Measurements from ENCODE around the gene RARRES2.

RARRES2 gene

DNA sequence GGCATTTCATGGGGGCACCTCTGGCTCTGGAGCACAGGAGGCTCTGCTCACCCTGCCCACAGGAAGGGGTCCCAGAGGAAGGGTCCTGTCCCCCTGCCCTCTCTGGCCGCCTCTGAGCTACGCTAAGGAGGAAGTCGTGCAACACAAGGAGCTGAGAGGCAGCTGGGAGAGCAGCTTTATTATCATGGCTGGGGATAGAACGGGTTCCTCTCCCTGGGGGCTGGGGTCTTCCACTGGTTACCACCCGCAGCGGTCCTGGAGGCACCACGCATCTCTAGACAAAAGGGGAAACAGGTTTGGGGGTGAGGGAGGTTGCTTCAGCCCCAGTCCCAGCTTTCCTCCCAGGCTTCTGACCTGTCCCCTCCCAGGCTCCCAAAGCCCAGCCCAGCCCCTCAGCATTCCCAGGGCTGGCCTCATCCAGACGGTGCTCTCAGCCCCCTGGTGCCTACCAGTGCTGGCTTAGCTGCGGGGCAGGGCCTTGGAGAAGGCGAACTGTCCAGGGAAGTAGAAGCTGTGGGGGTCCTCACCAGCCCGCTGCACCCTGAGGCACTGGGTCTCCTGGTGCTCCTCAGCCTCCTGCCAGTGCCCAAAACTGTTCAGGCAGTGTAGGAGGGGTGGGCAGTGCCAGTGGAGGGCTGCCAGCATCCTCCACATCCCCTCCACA, 3.1 kb downstream of the RARRES2 start:
- H3K9me3 Mint-ChIP-seq: no peaks in the 10 kb centered on the region
- peaks cover 2% of the 10 kb centered on the region for H3K36me3 Mint-ChIP-seq
- H3K27me3 Mint-ChIP-seq: peaks cover 13% of the 10 kb centered on the region
- no peak overlapping the region for H3K27ac Mint-ChIP-seq
- H3K4me3 Mint-ChIP-seq: no peak overlapping the region
- peaks cover 13% of the 10 kb centered on the region for H3K4me1 Mint-ChIP-seq

DNA sequence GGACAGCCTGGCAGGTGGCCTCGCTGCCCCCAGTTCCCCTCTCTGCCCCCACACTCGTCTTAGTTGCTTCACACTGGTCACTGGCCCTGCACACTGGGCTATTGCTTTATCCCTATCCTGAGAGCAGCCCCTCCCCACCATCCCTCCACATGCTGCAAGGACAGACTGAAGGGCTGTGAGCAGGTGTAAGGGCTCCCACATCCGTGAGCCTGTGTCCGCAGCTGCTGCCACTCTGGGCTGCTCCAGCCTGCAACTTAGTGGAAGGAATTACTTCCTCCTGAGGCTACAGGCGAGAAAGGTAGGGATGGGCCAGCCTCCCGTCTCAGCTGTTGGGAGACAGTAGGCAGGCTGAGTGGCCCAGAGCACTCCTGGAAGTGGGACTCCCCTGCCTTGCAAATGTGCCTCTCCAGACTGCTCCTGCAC, 3.8 kb downstream of the RARRES2 start:
- H3K36me3 Mint-ChIP-seq: peaks cover 2% of the 10 kb centered on the region
- H3K9me3 Mint-ChIP-seq: no peaks in the 10 kb centered on the region
- no peak overlapping the region for H3K27ac Mint-ChIP-seq
- H3K27me3 Mint-ChIP-seq: peaks cover 13% of the 10 kb centered on the region
- no peak overlapping the region for H3K4me3 Mint-ChIP-seq
- H3K4me1 Mint-ChIP-seq: peaks cover 13% of the 10 kb centered on the region

DNA sequence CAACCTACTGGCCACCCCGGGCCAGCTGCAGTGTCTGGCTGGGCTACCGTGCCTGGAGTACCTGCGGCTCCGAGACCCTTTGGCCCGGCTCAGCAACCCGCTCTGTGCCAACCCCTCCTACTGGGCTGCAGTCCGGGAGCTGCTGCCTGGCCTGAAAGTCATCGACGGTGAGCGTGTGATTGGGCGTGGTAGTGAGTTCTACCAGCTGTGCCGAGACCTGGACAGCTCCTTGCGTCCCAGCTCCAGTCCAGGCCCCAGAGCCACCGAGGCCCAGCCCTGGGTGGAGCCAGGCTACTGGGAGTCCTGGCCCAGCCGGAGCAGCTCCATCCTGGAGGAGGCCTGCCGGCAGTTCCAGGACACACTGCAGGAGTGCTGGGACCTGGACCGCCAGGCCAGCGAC, 4.2 kb downstream of the RARRES2 start:
- peaks cover 2% of the 10 kb centered on the region for H3K36me3 Mint-ChIP-seq
- no peaks in the 10 kb centered on the region for H3K9me3 Mint-ChIP-seq
- no peak overlapping the region for H3K4me3 Mint-ChIP-seq

DNA sequence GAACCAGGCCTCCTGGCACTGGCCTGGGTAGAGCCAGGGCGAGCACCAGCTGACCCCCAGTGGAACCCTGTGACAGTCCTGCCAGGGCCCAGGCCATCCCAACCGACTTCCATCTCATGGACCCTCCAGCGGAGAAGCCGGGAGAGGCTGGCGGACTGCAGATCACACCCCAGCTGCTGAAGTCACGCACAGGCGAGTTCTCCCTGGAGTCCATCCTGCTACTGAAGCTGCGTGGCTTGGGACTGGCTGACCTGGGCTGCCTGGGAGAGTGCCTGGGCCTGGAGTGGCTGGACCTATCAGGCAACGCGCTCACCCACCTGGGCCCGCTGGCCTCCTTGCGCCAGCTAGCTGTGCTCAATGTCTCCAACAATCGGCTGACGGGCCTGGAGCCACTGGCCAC, 4.7 kb downstream of the RARRES2 start:
- no peaks in the 10 kb centered on the region for H3K9me3 Mint-ChIP-seq
- H3K27me3 Mint-ChIP-seq: peaks cover 6% of the 10 kb centered on the region
- H3K27ac Mint-ChIP-seq: no peak overlapping the region
- peaks cover 2% of the 10 kb centered on the region for H3K36me3 Mint-ChIP-seq
- H3K4me3 Mint-ChIP-seq: no peak overlapping the region
- peaks cover 9% of the 10 kb centered on the region for H3K4me1 Mint-ChIP-seq

More for the DNA sequence above, 4.2 kb downstream of the RARRES2 start:
- Mint-ChIP-seq H3K4me1 (peaks cover 12% of the 10 kb centered on the region), H3K27ac (no peak overlapping the region), H3K27me3 (peaks cover 10% of the 10 kb centered on the region)

DNA sequence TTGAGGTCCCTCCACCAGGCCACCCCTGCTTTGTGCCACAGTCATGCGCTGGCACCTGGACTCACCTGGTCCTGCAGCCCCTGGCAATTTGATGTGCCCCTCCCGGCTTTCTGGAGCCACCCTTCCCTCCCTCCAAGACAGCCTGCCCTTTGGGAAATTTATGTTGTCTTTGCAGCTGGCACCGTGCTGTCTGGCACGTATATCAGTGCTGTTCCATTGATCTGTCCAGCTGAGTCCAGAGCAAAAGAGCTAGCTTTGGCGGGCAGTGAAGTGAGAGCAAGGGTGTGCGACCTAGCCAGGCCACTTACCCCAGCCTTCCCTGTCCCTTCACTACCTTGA, 5.7 kb downstream of the RARRES2 start:
- H3K36me3 Mint-ChIP-seq: peaks cover 2% of the 10 kb centered on the region
- H3K27ac Mint-ChIP-seq: no peak overlapping the region
- H3K27me3 Mint-ChIP-seq: peaks cover 3% of the 10 kb centered on the region
- H3K9me3 Mint-ChIP-seq: no peaks in the 10 kb centered on the region
- H3K4me3 Mint-ChIP-seq: no peak overlapping the region
- H3K4me1 Mint-ChIP-seq: peaks cover 6% of the 10 kb centered on the region

DNA sequence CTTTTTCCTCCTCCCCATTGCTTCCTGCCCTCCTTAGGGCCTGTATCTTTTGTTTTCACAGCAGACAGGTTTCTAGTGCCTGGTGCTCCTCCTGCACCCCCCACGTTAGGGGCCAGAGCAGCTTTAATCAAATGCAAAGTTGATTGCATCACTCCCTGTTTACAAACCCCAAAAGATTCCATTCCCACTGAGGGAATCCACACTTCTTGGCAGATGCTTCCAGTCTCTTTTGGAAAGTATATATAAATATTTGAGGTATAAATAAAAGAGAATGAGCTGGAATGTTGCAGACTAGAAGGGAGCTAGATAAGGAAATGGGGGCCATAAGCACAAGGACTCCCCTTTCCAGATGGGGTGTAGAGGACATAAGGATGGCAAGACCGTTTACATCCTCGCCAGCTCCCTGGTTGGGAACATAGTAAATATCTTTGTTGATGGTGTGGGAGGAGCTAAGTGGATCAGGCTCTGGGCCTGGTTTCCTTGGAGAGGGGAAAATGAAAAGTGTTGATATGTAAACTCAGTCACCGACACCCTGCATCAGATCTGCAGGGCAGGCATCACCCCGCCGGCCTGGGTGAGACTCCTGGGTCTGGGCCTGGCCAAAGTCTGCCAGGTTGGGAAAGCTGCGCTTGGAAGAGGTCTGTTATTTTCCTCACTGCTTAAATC, 6.2 kb downstream of the RARRES2 start:
- no peaks in the 10 kb centered on the region for H3K9me3 Mint-ChIP-seq
- no peak overlapping the region for H3K27ac Mint-ChIP-seq
- peaks cover 2% of the 10 kb centered on the region for H3K36me3 Mint-ChIP-seq

DNA sequence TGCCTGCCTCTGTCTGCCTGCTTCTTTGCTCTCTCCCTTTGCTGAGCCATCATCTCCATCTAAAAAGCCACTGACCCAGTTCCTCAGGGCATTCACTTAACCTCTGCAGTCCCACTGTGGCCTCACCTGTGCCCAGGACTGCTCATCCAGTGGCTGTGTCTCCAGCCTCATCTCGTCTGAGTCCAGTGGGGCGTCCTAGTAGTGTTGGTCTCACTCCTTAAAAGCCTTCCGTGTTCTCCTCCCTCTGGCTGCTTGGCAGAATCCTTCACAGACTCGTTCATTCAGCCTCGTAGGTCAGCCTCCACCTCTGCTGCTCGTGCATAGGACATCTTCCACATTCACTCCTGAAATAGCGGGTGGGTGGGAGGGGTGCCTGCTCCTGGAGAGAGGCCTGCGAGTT, 7.3 kb downstream of the RARRES2 start:
- Mint-ChIP-seq H3K27me3 (no peaks in the 10 kb centered on the region), H3K4me3 (no peak overlapping the region), H3K4me1 (no peaks in the 10 kb centered on the region), H3K9me3 (no peaks in the 10 kb centered on the region), H3K27ac (no peak overlapping the region), H3K36me3 (peaks cover 2% of the 10 kb centered on the region)

More for the DNA sequence above, 6.2 kb downstream of the RARRES2 start:
- Mint-ChIP-seq H3K4me3 (no peak overlapping the region), H3K27me3 (peaks cover 3% of the 10 kb centered on the region), H3K4me1 (peaks cover 5% of the 10 kb centered on the region)

DNA sequence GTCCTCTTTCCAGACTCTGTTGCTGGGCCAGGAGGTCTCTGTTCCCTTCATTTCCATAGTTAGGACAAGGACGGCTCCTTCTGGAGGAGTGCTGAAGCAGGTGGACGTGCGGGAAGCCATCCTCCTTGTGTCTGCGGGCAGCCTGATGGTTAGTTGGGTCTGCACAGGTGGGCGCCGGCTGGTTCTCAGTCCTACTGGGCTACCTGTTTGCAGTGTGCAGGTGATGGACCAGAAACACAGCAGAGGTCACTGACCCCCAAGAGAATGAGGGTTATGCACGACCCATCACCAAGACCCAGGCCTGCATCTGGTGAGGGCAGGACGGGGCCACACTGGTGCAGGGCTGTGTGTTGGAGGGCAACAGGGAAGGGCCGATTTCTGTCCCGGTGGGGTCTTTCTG, 7.8 kb downstream of the RARRES2 start:
- H3K9me3 Mint-ChIP-seq: no peaks in the 10 kb centered on the region
- no peak overlapping the region for H3K27ac Mint-ChIP-seq
- no peaks in the 10 kb centered on the region for H3K4me1 Mint-ChIP-seq
- peaks cover 4% of the 10 kb centered on the region for H3K36me3 Mint-ChIP-seq
- no peaks in the 10 kb centered on the region for H3K27me3 Mint-ChIP-seq
- no peak overlapping the region for H3K4me3 Mint-ChIP-seq

DNA sequence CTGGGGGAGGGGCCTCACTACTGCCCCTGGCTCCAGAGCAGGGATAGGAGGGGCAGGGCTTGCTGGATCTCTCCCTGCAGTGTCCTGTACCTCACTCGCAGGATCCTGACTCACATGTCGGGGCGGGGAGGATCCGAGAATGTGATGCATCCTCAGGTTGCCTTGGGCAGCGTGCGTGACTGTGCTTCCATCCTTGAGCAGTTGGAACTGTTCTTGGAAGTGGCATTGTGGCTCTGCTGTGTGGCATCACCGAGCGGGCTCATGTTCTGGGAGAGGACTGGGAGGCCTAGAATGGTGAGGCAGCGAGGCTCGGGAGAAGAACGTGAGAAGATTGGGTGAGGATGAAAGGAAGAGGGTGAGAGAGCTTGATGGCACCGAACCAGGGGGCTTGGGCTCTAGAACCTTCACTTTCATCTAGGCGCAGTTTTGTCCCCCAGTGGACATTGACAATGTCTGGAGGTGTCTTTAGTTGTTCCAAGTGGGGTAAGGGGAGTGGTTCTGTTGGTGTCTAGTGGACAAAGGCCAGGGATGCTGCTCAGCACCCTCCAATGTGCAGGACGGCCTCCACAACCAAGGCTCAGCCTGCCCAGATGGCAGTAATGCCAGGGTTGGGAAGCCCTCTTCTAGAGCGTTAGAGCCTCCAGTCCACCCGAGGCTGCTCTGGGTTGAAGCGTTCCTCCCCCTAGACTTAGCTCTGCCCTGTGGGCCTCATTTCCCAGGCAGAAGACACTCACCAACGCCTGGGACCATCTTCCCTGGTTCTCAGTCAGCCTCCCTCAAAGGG, 8.4 kb downstream of the RARRES2 start:
- no peak overlapping the region for H3K4me3 Mint-ChIP-seq
- peaks cover 4% of the 10 kb centered on the region for H3K36me3 Mint-ChIP-seq
- H3K27ac Mint-ChIP-seq: no peak overlapping the region
- no peaks in the 10 kb centered on the region for H3K9me3 Mint-ChIP-seq
- H3K4me1 Mint-ChIP-seq: no peaks in the 10 kb centered on the region
- no peaks in the 10 kb centered on the region for H3K27me3 Mint-ChIP-seq

DNA sequence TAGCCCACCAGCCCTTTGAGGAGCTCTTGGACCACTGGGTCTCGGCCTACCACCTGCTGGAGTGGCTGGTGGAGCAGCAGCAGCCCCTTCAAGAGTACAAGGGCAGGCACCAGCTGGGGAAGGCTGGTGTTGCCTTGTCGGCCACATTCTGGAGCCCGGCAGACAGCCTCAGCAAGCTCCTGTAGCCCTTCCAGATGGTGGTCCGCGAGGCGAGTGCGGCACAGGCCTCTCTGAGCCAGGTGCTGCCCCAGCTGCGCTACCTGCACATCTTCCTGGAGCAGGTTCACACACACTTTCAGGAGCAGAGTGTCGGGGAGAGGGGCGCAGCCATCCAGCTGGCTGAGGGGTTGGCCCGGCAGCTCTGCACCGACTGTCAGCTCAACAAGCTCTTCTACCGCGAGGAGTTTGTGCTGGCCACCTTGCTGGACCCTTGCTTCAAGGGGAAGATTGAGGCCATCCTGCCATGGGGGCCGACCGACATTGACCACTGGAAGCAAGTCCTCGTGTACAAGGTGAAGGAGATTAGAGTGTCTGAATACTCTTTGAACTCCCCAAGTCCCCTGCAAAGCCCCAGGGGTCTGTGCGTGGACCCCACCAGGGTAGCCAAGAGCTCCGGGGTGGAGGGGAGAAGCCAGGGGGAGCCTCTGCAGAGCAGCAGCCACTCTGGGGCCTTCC, 11.1 kb downstream of the RARRES2 start:
- Mint-ChIP-seq H3K27me3 (no peaks in the 10 kb centered on the region), H3K4me1 (peaks cover 6% of the 10 kb centered on the region), H3K27ac (no peak overlapping the region), H3K4me3 (no peak overlapping the region), H3K9me3 (no peaks in the 10 kb centered on the region), H3K36me3 (peaks cover 12% of the 10 kb centered on the region)

DNA sequence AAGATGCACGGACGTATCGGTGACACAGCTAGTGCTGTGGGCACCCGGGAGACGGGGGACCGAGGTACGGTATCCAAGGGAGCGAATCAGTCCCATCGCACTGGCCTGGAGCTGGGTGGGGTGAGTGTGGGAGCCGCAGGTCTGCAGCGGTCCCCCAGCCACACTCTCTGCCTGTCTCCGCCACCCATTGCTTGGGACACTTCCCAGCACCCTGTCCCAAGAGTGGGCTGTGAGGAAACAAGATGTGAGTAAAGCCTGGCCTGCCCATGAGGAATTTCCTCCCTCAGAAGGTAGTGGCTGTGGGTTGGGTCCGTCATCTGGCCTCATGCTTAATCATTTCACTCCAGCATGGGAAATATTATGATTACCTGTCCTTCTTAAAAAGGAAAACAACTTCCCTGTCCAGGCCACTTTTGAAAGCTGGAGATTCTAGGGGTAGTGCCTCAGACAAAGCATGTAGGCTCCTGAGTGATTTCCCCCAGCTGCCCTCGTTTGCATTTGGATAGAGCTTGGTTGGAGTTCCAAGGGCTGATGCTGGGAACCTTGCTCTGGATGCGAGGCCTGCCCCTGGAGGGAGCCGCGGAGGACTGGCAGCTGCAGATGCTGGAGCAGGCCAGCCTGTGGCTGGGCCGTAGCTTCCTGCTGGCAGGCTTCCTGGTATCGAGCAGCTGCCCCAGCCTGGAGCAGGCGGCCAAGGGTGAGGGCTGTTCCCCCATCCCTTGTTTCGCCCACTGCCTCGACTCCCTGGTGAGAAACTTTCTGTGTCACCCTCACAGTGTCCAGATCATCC, 11.9 kb downstream of the RARRES2 start:
- Mint-ChIP-seq H3K27me3 (no peaks in the 10 kb centered on the region), H3K4me3 (no peak overlapping the region), H3K4me1 (peaks cover 14% of the 10 kb centered on the region), H3K27ac (no peak overlapping the region), H3K9me3 (no peaks in the 10 kb centered on the region), H3K36me3 (peaks cover 16% of the 10 kb centered on the region)

DNA sequence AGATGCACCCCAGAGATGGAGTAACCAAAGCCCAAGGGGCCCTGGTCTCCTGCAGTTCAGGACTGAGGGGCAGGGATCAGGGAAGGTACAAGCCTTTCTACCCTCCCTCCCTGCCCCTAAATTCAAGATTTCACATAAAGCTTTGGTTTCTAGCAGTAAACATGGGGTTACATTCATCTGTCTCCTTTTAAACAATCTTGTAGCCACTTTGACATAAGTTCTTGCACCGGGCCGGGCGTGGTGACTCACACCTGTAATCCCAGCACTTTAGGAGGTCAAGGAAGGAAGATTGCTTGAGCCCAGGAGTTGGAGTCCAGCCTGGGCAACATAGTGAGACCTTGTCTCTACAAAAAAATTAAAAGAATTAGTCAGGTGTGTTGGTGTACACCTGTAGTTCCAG, 14.1 kb downstream of the RARRES2 start:
- Mint-ChIP-seq H3K27ac (no peak overlapping the region), H3K4me1 (peaks cover 29% of the 10 kb centered on the region), H3K27me3 (no peaks in the 10 kb centered on the region), H3K36me3 (peaks cover 19% of the 10 kb centered on the region), H3K9me3 (no peaks in the 10 kb centered on the region), H3K4me3 (no peak overlapping the region)

DNA sequence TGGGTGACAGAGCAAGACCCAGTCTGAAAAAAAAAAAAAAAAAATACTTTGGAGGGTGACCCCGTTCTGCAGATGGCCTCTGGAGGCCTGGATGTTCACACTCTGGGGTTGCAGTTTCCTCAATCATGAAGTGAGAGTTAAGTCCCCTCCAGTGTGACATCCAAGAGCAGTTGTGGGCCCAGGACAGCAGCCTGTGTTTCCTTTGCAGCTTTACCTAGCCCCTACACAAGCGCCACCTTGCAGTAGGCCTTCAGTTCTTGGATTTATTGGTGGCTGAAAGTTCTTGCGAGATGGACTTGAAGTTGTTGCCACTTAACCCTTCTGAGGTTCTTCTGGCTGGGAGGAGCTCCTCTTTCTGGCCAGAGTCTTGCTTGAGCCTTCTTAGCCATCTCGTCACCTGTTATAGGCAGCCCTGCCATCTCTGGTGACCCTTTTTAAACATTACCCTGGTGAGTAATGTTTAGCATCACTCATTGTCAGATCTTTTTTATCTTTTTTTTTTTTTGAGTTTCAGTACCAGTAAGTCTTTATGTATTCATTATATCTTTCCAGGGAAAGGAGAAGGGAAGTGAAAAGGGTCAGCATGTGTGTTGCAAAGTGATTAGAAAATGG, 14.7 kb downstream of the RARRES2 start:
- Mint-ChIP-seq H3K27me3 (no peaks in the 10 kb centered on the region), H3K27ac (no peak overlapping the region), H3K9me3 (no peaks in the 10 kb centered on the region), H3K4me3 (no peak overlapping the region), H3K4me1 (peaks cover 35% of the 10 kb centered on the region), H3K36me3 (peaks cover 19% of the 10 kb centered on the region)

DNA sequence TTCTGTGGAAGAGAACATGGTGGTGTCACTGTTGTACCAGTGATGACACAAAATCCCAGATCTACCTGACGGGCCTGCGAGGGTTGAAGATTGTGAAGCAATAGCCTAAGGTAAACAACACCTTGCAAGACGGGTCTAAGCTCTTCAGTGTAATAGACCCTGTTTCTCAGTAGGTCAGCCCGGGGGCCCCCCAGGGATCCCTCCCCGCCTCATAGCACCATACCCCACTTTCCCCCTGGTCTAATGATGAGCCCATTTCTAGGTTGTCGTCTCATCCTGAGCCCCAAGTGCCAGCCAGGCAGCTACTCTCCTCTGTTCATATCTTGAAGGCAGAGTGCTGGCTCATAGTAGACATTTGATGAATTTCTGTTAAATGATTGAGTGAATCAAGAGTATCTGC, 15.5 kb downstream of the RARRES2 start:
- Mint-ChIP-seq H3K27me3 (no peaks in the 10 kb centered on the region), H3K4me1 (peaks cover 42% of the 10 kb centered on the region), H3K4me3 (no peak overlapping the region), H3K27ac (peak overlapping the region; percentile 19), H3K9me3 (no peaks in the 10 kb centered on the region), H3K36me3 (peaks cover 19% of the 10 kb centered on the region)
